ENCODE results near the gene AQP2.

DNA sequence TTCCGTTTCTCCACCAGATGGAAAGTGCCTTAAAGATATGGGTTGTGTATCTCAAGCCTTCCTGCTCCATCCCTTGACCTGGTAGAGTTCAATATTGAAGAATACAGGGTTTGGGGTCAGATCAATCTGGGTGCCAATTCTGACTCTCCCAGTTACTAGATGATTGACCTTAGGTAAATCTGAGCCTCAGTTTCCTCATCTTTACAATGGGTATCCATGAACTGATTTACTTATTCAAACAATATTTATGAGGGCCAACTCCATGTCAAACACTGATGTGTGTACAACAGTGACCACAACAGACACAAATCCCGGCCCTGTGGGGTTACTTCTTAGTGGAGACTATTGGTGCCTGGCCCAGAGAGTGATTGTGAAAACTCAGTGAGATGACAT is 39.3 kb upstream of the AQP2 start:
- TF ChIP-seq, protein P1, sequence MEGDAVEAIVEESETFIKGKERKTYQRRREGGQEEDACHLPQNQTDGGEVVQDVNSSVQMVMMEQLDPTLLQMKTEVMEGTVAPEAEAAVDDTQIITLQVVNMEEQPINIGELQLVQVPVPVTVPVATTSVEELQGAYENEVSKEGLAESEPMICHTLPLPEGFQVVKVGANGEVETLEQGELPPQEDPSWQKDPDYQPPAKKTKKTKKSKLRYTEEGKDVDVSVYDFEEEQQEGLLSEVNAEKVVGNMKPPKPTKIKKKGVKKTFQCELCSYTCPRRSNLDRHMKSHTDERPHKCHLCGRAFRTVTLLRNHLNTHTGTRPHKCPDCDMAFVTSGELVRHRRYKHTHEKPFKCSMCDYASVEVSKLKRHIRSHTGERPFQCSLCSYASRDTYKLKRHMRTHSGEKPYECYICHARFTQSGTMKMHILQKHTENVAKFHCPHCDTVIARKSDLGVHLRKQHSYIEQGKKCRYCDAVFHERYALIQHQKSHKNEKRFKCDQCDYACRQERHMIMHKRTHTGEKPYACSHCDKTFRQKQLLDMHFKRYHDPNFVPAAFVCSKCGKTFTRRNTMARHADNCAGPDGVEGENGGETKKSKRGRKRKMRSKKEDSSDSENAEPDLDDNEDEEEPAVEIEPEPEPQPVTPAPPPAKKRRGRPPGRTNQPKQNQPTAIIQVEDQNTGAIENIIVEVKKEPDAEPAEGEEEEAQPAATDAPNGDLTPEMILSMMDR (IDR thresholded peaks at IDR 0.05) = no peak
- no peak for TF ChIP-seq POLR2A (IDR thresholded peaks at IDR 0.05)

Measured in uterus (tissue), 2 donors.